Occipital lobe (tissue), 2 donors: ENCODE results near the gene EBF3. TPM values are rescaled to one million over a fixed set of nuclear protein-coding genes. Genes with fewer than 3 reads are reported as not detected.

Experiments
- DNase-seq: peaks from one replicate; lab custom pipeline; 2025; lab: John Stamatoyannopoulos, UW
- total RNA-seq: library from RNA; depleted of rRNA; stranded (reverse); fragments of >200 nt; gene quantifications from one replicate; pipeline ENCODE4 v1.2.3, GENCODE V29; 2014

The EBF3 gene
- total RNA-seq, 1 donor from 2014 or later, result 0.31 TPM

DNA sequence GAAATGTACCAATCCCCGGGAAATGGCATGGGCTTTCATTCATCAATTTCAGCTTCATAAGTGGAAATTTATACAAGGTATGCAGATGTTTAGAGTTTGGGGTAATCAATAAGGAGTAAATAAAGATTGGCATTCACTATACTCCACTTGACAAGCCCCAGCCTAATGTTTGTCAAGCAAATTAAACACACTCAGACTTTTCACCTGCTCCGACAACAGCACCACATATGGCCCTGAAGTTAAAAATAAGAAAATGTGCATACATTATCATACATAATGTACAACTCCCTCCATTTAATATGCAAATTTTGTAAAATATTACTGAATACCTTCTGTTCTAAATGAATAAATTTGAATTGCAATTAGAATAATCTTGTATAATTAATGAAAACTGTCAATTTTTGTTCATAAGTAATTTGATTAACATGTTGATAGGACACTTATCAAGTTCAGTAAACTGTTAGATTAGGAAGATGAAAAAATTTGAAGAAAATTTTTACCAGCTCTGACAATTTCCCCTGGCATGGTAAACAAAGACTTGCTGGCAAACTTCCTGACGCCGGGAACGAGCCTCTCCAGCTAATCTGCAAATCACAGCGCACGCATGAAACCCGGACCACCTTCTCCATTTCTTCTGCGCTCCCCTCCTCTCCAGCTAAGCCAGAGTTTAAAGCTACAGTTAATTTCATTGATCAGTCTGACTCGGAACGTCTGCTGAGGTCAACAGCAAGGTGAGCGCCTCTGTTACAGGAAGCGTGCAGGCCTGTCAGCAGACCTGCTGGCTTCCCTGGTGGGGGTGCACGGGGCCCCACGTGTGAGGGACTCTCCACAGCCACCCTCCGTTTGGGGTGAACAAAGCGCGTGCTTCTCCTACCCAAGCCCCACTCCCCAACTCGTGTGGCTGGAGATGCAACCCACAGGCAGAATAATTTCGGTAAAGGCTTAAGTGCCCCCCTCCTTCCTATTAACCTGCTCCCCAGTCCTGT, 70.7 kb downstream of the EBF3 start:
- no peak for DNase-seq

DNA sequence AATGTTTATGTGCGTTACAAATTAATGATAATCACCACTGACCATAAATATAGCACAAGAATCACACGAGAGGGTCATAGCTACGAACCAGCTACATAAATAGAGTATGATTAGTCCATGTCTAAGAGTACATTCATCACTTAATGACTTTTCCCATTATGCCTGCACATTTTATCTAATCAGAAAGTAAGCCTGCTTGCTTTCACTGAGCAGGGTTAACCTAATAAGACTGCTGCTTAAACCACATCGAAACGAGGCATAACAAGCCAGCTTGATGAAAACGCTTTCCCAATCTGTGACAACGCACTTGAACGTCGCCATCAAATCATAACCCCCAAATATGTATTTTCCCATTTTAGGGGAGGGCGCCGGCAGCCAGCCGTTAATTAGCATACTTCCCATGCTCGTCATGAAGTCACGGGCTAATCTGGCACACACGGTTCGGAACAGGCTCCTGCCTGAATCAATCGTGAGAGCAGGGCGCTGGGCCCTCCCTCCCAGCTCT, 71.5 kb downstream of the EBF3 start:
- no peak for DNase-seq

DNA sequence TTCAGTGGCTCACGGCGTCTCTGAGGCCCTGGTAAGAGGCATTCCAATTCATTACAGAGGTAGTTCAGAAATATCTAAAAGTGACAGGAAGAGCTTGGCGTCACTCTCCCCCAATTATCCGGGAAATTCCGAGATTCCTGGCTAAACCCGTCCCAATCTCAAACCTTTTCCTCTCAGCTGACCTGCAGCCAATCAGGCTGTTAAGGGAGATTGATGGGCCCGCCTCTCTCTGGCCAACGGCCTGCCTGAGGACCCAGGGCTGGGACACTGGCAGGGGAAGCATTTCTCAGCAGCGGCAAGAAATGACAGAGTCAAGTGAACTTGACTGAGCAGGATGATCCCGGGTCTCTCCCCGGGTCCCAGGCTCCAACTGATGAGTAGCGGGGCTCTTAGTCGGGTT, 72.3 kb downstream of the EBF3 start:
- DNase-seq, result no peak

DNA sequence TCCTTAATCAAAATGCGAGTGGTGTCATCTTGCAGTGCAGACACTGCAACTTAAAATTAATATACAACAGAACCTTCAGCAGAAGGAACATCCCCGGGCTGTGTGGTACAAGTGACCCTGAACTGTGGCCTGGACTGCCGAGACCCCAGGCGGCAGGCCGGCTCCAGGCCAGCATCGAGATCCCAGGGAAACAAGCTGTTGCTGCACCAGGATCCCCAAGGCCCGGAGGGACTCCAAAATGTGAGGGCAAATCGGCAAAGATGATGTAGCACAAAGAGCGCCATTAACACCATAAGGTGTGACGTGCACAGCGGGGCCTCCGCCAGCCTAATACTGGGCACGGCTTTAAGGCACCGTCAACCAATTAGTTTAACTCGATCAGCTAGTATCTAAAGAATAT, 73.9 kb downstream of the EBF3 start:
- DNase-seq, result no peak

DNA sequence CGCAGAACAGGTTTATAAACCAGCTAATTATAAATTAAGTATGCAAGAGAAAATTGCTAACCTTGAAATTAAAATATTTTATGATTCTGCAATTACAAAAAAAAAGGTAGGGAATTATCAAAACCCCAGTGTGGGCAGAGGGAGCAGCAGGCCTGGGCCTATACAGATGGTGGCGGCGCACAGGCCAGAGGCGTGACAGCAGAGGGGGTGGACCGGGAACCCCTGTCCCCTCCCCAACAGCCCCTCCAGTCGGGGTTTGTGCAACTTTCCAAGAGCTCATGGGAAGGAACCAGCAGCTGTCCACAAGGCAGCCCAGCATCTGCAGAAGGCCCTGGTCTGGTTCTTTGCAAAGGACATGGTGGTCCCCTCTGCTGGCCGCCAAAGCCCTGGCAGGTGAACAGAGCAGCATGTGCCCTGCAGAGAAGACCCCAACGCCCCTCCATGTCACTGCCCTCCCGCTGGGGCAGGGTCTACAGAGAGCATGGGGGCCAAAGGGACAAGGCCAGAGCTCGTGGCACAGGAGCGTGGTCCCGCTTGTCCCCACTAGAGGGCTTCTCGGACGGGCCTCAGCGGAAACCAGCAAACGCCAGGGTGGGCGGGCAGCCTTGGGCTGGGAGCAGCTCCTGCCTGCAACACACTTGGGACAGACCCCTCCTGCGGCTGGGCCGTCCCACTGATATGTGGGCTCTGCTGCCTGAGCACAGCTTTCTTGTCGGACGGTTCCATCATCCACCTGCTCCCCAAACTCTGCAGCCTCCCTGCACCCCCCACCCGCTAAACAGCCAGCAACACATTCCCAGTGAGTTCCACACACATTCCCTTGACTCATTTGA, 75.1 kb downstream of the EBF3 start:
- DNase-seq, result no peak

DNA sequence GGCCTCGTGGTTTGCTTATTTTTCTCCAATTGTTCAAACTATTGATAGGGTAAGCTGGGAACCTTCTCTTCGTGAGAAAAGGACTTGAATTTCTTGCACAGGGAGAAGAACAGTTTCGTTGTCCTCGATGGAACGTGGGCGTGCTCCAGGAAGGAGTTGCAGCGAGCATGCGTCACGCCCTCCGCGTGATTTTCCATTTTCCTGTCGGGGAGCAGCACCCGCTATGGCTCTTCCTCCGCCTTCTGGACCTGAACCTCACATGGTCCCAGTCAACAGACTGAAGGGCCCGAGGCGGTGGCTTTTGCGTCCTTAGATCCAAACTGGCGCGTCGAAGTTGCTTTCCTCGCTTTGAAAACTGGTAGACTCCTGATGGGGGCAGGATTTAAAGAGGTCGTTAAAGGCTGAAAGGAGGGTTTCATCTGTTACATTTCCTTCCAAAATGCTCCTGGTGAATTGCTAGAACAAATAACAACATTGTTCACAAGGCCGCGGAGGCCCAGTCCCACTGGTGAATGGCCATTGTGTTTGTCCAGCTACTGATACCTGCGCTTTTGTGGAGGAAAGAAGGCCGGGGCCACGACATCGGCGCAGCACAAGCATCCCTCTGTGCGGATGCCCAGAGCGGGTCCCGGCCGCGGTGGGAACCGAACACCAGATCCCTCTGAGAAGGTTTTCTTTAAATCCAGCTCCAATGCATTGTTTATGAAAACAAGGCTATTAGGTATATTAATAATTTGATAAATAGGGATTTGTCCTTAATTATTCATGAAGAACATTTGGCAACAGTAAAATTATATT, 75.9 kb downstream of the EBF3 start:
- DNase-seq, result no peak

DNA sequence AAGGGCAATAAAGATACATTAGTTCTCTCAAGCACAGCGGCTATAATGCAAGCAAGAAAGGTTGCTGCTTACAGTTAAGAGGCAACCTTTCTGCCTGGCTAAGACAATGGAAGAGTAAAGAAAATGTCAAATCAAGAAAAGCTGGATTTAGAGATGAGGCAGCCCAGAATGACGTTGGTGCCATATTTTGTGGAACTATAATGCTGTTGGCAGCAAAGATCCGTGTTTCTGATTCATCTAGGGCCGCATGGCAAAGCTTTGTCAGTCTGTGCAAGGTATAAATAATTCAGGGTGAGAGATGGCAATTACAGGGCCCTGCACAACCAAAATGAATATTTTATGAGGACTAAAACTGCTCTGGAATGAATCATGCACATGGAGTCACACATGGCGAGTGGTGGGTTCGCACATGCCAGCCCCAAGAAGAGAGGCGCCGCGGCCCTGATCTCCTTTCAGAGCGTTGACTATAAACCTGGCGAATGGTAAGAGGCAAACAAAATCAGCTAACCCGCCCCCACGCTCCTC, 76.6 kb downstream of the EBF3 start:
- no peak for DNase-seq

DNA sequence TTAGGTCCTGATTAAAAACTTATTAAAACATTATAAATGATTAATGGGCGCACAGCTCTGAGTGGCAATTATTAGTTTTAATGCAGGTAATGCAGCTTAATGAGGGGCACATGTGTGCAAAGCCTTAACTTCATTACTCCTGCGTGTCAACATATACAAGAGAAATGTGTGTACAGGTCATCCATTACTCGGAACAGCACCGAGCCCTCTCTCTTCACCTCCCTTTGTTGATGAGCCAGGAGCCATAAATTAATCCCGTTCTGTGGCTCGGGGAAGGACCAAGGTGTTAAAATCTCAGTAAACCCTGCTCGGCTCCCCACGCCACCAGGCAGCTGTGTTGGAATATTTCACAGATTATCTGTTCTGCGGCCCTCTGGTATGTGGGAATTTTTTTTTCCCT, 77.8 kb downstream of the EBF3 start:
- no peak for DNase-seq

DNA sequence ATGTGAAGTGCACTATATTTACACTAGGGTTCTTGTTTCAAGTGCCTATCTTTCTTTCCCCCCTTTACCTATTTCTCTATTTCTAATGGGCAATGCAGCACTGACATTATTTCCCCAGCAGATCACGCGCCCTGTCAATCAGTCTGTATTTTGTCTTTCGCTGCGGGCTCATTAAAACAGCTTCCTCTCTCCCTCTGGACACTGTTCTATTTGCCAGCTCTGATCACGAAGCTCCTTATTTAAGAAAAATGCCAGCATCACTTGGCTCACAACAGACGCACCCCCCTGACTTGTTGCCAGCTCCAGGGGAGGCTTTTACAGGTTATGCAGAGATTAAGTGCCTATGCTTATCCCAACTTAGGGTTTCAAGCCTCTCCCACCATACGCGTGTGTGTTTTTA, 78.5 kb downstream of the EBF3 start:
- no peak for DNase-seq

DNA sequence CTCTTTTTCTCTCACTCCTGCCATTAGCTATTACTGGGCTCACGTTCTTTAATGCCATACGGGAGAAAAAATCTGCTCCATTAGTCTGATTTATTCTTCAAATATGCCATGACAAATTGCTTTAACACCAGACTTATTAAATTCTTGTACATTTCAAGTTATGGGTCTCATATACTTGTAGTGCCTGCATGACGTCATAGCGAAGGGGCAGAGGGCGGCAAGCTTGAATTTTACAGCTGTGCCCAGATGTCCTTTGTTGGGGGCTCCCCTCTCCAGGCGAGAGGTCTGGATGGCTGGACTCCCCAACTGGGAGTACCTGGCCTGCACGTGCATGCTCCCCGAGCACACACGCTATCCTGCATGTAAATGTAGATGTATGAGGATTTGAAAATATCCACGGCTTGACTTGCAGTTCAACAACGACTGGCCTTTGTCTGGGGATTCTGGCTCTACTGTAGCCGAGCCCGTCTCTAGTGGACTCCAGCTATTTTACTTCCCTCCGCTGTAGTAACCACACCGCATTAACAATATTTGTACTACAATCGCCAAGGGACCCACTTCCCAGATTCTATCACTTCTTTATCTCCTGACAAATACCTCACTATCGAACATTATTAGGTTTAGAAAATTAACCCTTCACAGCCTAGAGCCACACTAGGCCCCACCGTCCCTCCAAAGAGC, 79.5 kb downstream of the EBF3 start:
- no peak for DNase-seq

DNA sequence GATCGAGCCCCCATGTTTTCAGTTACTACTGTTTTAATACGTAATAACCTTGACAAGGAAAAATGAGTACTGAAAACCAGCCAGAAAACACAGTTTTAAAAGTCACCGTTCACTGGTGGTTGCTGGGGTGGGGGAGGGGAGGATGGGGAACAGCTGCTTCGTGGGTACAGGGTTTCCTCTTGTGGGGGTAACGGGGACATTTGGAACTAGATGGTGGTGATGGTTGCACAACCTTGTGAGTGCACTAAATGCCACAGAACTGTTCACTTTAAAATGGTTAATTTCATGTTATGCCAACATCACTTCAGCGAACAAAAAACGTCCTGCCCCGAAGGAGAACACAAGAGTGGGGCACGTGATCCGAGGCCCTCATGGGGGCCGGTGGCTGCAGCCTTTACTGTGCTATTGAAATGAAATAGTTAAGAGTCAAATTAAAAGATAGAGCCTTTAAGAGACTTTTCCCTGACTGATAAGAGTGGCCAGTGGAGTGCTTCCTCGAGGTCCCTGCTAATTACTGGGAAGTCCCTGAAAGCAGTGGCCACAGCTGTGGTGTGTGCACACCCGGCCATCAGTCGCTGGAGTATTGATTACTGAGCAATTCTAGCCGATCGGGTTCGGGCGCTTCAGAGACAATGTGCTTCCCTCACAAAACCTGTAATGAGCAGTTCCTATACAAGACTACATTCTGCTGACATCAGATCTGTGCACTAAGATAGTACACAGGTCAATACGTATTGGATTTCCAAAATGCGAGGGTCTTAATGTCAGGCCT, 80.3 kb downstream of the EBF3 start:
- DNase-seq, result no peak

DNA sequence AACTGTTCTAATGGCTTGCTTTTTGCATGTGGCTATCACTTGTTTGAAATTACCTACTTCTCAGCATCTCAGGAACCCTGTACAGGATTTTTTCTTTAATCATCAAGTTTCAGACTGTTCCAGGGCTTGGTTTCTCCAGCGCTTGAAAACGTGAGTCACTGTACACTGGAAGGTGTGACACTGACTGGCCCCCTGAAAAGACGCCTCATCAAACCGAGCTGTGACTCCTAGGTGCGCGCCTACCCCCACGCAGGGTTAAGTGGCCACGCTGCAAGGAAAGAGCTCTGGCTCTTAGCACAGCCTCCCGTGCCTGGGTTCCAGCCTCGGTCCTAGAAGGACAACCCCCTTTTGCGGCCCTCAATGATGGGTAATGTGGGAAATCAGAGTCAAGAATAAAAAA, 81.0 kb downstream of the EBF3 start:
- DNase-seq, result no peak

DNA sequence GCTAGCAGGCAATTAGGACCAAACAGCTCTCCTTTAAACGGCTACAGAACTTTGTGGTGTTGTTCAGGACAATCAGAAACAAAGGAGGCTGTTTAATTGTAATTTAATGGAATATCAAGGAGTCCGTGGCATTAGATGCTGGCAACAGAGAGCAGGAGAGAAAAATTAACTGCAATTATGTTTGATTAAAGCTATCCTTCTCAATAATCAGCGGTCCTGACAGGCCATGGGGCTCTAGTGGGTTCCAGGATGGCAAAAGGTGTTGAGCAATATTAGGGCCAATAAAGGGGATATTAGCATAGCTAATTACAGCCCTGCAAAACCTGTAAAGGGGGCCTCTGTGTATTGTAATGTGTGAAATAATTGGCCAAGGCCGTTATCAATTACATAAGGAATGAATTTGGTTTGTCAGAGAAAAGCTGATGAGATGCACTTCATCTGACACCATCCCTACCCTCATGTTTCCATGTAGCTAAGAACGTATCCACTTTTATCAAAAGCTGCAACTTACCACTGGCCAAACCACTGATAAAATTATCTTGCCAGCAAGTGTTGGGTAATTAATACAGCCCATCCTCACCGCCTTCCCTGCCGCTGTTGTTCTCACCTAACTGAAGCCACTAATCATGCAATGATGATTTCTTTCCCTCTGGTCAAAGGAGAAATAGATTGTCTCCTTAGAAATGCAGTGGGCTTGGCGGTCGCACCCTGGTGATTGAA, 81.6 kb downstream of the EBF3 start:
- no peak for DNase-seq

DNA sequence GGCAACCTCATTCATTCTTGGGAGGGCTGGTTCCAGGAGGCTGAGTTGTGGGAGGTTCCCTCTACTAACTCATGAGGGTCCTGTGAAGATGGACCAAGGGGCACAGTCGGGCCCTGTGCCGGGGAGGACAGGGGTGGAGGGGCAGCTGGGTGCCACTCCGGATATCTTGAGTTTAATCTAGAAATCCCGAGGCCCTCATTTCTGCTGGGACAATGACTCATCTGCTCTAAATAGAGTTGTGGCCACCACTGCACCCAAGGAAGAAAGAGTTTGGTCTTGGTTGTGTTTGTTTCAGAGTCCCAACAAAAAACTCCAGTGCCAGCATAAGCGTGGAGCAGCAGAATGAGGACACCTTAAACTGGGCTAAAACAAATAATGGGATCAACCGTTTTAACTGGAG, 82.4 kb downstream of the EBF3 start:
- DNase-seq, result no peak

DNA sequence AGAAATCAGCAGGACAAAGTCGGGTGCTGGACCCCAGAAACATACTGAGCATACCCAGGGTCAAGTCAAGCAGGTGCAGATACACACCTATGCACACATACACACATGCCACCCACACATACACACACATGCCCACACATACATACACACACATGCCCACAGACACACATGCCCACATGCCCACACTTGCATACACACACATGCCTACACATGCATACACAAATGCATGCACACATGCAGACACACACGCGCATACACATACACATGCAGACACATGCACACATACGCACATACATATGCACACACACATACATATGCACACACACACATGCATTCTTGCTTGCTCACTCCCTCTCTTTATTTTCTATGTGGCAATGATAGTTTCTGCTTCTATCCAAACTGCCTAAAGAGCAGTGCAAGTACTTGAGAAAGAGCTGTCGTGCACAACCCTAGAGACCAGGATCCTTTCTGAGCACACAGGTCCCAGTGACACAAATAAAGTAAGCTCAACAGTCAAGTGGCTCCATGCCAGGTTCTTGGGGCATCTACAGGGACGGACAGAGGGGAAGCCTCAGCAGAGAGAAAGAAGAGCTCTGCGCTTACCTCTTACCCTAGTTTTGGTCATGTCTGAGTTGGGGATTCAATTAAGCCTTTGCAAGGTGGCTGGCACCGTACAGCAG, 83.7 kb downstream of the EBF3 start:
- no peak for DNase-seq

DNA sequence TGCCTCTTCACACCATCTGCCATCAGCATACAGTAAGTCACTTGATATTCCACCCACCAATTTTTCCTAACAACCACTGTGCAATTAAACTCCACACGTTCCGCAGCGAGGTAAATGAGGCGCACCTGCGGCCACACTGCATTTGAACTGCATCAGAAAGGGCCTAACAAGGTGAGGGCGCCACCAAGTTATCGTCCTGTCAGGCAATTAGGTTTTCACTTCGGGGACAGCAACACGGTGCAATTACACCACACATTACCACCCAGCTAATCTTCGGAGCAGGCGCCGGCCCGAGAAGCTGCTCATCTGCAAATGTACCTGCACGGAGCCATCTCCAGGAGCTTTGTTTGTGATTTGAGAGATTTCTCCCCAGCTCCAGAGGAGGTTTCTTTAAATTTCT, 84.4 kb downstream of the EBF3 start:
- DNase-seq, result no peak

DNA sequence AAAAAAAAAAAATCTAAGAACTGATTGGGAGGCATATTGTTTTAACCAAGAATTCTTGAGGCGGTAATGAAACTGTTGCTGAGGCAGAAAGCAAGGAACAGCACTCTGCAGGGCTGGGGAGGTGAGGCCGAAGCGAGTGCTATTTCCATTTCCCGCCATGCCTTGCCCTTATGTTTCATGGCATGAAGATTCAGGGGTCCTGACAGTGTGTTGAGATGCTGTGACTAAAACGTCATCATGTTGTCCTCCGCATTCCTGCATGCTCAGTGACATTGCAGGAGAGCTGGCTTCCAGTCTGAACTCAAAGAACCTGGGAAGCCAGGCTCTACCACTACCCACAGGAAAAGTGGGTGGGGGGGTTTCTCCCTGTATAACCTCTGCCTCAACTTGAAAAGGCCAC, 85.2 kb downstream of the EBF3 start:
- no peak for DNase-seq

DNA sequence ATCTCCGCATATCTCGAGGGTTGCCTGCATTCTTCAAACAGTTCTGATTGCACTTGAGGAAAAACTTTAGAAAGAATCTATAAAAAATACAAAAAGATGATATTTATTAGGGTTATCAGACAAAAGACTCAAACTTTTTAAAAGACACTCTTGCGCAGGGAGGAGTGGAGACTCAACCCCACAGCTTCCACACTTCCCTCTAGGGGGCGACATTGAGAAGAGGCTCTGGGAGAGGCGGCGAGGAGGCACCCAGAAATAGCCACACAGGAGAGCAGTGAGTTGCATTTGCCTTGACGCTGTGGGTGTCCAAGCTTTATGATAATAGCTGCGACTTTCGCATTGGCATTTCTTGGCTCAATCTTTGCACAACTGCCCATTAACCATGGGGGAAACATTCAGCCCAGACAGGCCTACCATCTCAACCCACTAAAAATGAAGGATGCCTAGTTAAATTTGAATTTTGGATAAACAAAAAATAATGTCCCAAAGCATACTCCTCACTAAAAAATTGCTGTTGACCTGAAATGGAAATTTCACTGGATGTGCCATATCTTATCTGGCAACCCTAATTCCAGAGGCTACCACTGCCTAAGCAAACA, 86.2 kb downstream of the EBF3 start:
- no peak for DNase-seq
